Ovary (tissue), 3 donors: Measurements from ENCODE around the gene THTPA.

Source experiments
- EP300 ChIP-seq: sonication (generic); formaldehyde crosslinking; IDR thresholded peaks from one replicate; pipeline ENCODE4 v1.6.1; 2017; ENCODE audit warnings: antibody characterized with exemption
- POLR2A ChIP-seq: fragments of 450-650 bp; IDR thresholded peaks from one replicate; pipeline ENCODE4 v1.6.1; 2017; ENCODE audit warnings: antibody characterized with exemption, mild to moderate bottlenecking, moderate library complexity
- TF ChIP-seq, protein P1 (sequence below), 3 donors: fragments of 450-650 bp in 2 of 3; fragments of 200-600 bp in 1 of 3; IDR thresholded peaks; one replicate each; pipeline versions ENCODE4 v1.5.1 to v1.8.0; 2016 to 2022; ENCODE audit warnings: antibody characterized with exemption in 3 of 3, mild to moderate bottlenecking in 1 of 3
- donor health status: DM: no; HTN: no; CAD: no.

DNA sequence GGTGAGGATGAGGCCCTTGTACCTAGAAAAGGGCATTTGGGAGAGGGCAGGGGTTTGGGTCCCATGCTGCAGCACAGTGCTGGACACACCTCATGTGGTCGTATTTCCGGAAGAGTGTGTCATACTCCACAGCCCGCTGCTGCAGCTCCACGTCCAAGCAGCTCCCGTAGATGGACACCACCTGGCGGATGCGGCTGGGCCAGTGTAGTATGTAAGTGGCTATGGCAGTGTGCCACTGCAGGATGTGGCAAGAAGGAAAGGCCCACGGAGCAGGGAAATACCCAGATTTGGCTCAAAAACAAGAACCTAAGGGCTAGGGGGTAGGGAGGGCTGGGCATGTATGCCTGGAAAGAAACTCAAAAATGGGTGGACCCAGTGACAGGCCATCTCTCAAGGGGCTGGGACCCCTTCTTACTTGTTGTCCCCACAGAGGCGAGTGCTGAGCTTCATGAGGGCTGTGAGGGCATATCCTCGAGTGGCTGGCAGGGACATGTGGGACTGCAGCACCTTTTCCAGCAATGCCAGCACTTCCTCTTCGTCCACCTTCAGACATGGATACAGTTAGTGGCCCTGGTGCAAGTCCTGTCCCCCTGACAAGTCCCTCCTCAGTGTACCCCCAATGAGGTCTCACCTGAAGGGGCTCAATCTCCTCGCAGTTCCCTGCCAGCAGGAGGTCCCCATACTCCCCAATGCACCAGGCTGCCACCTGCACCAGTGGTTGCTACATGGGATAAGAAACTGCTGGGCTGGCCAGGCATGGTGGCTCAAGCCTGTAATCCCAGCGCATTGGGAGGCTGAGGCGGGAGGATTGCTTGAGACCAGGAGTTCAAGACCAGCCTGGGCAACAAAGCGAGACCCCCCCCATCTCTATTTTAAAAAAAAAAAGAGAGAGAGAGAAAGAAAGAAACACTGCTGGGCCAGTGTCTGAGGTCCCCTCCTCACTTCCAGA lies 6.1 kb downstream of the THTPA start:
- TF ChIP-seq POLR2A: no peak
- TF ChIP-seq, protein P1, sequence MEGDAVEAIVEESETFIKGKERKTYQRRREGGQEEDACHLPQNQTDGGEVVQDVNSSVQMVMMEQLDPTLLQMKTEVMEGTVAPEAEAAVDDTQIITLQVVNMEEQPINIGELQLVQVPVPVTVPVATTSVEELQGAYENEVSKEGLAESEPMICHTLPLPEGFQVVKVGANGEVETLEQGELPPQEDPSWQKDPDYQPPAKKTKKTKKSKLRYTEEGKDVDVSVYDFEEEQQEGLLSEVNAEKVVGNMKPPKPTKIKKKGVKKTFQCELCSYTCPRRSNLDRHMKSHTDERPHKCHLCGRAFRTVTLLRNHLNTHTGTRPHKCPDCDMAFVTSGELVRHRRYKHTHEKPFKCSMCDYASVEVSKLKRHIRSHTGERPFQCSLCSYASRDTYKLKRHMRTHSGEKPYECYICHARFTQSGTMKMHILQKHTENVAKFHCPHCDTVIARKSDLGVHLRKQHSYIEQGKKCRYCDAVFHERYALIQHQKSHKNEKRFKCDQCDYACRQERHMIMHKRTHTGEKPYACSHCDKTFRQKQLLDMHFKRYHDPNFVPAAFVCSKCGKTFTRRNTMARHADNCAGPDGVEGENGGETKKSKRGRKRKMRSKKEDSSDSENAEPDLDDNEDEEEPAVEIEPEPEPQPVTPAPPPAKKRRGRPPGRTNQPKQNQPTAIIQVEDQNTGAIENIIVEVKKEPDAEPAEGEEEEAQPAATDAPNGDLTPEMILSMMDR (IDR thresholded peaks at IDR 0.05): no peak
- no peak for TF ChIP-seq EP300
